Erythroblast (primary cell): ENCODE data around the gene DOCK8.

Source experiments
- DNase-seq, 2 experiments: peaks; one replicate each; lab custom pipeline; 2025; lab: John Stamatoyannopoulos, UW
- GATA1 ChIP-seq: IDR thresholded peaks from 2 replicates; pipeline ENCODE4 v1.6.1; 2011; ENCODE audit warnings: low read depth, mild to moderate bottlenecking, control low read depth, low read length, moderate library complexity
- POLR2A ChIP-seq: IDR thresholded peaks from 2 replicates; pipeline ENCODE4 v1.6.1; 2011; ENCODE audit warnings: mild to moderate bottlenecking, low read length

Gene DOCK8

DNA sequence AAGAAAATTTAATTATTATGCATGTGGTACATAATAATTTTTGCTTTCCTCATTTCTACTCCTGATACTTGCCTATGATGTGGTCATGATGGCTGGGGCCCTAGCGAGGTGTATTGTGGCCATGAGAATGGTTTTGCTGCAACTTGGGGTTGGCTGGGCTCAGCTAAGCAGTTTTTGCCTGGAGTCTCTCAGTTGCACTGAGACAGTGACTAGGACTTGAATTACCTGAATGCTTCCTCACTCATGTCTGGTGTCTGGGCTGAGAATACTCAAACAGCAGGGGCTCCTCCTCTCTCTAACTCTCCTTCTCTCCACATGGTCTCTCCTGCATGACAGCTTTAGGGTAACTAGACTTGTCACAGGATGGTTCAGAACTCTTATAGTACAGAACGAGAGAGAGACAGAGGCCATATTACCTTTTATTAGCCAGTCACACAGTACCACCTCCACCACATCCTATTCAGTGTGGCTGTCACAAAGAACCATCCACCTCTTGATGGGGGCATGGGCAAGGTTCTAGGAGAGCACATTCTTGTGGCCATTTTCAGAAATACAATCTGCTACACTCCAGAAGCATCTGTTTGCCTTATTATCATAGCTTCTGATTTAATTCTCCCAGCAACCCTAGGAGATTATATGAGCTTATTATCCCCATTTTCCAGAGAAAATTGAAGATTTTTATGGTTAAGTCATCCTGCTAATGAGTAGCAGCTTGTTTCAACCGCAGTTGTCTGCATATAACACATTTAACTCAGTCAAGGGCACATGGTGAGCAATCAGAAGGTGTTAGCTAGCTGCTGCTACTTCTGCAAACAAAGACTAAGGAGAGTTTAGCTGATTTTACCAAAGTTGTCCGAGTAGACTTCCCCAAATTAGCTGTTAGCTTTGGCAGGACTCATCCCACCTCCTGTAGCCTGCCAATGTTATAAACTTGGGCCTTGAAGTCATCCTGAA, 245.1 kb downstream of the DOCK8 start:
- no peak for DNase-seq
- no peak for TF ChIP-seq POLR2A
- TF ChIP-seq GATA1: no peak

DNA sequence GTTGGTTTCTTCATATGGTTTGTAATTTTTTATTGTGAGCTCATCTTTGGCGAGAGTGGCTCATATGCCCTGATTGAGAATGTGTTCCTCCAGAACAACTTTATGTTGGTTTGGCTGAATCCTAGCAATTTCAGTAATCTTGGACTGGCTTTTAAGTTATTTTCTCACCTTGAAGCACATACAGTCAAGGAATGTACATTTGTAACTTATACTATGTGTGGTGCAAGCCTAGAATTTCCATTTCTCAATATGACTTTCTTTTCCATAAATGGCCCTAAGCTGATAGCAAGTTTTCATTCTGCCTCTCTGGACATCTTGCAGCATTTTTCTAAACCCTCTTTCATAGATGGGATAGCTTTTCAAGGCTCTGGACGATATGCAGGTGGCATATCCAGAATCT, 247.5 kb downstream of the DOCK8 start:
- TF ChIP-seq POLR2A: no peak
- TF ChIP-seq GATA1: no peak
- DNase-seq: no peak

DNA sequence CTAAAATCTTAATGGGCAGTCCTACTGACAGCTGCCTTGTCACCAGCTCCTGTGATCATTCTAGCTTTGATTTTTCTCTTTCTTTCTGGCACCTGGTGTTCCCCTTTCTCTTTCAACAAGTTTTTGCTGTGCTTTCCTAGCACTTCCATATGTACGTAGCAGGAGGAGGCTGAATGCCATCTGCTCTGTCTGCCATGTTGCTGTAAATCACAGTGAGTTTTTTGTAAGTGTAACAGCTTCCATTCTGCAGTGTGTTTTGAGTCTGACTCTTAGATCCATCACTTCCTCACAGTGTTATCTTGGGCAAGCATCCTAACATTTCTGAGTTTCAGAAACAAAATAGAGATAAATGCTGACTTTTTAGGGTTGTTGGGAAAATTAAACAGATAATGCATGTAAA, 247.9 kb downstream of the DOCK8 start:
- TF ChIP-seq GATA1 (no peak), POLR2A (no peak)
- DNase-seq: no peak

DNA sequence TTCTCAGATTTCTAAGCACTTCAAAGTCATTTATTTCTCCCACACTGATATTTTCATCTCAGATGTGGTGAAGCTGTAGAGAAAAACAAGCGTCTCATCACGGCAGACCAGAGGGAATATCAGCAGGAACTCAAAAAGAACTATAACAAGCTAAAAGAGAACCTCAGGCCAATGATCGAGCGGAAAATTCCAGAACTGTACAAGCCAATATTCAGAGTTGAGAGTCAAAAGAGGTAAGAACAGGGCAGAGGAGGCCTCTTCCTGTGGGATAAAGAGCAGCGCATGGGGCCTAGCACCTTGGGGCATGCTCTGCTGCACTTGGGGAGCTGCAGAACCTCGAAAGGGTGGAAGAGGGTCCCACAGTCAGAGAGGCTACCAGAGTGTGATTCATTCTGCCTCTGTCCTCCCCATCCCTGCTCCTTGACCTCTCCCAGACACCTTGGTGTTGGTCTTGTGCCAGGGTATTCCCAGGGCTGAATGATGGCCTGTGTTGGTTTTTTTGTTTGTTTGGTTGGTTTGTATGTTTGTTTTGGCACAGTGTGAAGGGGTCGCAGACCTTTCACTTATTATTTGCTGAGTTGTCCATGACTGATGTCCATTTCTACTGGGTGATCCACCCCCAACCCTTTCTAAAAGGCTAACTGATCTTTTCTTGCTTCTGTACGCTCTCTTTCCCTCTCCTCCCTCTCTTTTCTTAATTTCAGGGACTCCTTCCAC, 248.9 kb downstream of the DOCK8 start:
- TF ChIP-seq POLR2A (no peak), GATA1 (no peak)
- no peak for DNase-seq

DNA sequence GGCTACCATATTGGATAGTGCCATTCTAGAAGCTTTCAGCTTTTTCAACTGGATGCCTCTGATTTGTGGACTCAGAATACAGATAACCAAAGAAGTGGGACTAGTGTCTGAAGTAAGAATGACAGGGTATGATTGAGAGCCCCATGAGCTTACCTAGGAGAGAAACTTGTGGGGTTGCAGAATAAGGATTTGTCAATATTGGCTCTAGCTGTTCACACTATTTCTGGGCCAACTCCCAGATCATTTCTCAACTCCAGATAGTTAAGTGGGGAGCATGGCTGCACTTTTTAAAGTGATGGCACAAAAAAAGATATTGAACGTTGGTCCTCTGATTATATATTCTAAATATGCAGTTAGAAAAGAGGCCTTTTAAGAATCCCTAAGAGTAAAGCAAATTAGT, 252.1 kb downstream of the DOCK8 start:
- no peak for DNase-seq
- no peak for TF ChIP-seq GATA1

DNA sequence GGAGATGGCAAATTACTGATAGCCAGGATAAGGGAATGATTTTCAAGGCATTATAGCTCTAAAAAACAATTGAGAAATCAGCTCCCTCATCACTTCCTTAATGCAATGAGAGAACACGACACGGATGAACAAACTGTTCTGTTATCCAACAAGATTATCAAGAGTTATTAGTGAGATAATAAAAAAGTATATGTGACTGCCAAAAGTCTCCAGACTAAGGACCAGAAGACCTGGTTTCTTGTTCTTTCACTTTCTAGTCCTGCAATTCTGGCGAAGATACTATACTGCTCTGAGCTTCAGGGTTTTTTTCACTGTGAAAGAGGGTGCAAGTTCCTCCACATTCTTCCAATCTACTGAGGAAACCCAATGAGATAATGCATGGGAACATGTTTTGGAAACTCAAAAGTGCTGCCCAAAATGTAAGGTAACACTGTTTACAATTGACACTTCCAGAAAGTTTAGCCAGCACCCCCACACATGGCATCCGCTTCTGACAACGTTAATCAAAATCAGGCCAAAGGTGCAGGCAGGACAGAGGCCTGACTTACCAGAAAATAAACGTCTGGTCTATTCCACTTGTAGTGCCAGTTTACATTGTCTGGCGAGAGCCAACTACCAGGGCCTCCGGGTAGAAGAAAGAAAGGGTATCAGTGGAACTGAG, 254.2 kb downstream of the DOCK8 start:
- TF ChIP-seq POLR2A: no peak
- TF ChIP-seq GATA1: no peak
- peak; percentile 28 to 36 for DNase-seq

DNA sequence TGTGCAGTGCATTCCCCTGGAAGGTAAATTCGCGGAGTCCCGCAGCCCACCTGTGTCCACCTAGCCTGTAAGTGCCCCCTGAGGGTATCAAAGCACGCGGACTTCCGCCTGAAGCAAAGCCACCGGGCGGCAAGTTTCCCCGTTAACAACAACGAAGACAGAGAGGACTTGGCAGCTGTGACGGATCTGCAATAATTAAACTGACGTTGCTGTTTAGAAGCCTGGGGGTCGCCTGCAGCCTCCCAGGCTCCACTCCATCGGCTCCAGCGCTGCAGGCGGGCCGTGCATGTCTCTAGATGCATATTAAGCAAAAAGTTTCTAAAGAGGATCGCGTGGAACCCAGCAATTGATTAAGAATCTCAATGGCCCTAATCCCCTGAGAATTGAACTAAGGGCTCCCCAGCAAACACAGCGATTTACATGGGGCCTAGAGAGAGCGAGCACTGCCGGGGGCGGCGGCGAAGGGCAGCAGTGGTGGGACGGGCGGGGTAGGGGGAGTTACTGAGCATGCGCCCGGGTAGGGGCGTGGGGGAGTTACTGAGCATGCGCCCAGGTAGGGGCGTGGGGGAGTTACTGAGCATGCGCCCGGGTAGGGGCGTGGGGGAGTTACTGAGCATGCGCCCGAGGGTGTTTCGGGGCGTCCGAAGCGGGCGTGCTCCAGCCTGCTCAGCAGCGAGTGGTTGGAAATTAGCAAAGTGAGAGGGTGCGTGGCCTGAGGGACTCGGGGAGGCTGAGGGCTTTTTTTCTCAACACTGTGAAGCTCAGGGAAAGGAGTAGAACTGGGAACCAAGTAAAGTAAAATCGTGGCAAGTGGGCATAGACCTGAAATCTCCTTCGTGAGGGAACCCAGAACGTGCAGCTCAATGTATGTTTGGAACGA, 255.2 kb downstream of the DOCK8 start:
- peak; percentile 91 to 94 for DNase-seq
- TF ChIP-seq GATA1: no peak
- TF ChIP-seq POLR2A: peak; percentile 60

DNA sequence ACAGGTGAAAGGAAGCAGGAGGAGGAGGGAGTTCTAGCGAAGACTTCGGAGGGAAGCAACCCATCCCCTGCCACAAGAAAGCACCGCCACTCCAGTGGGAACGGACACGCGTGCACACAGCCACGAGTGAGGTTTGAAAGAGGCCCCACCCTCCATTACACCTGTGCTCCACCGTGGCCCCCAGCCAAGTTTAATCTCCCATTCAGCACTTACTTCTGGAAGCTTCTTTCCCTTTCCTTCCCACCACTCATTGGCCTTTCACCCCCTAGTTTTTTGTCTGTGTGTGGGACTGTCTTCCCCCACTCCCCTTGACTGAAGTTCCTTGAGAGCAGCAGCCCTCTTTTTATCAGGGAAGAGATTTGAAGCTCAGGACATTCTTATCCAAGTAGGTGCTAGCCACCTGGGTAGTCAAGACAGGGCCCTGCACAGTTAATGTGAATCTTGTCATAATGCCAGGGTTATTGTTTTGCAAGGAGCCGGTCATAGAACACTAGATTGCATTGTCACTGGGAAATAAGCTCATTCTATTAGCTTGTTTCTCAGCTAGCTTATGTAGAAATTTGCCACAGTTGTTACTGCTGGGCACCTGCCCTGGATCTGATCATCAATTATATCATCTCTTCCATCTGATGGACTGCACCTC, 256.0 kb downstream of the DOCK8 start:
- peak in 1 of 2 experiments; percentile 36 for DNase-seq
- TF ChIP-seq GATA1 (no peak), POLR2A (no peak)

DNA sequence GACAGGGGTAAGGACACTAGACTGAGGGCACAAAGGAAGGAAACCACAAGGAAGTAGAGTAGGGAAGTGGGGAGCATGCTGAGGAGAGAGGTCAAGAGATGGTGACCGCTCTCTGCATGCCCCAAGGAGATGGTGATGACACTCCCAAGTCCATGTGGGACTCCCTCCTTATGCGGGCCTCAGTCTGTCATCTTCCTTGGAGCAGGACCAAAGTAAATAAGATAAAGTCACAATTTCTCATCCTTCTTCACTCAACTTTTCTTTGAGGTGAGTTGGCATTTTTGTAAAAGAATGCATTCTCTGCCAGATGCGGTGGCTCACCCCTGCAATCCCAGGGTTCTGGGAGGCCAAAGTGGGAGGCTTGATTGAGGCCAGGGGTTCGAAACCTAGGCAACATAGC, 256.7 kb downstream of the DOCK8 start:
- no peak for TF ChIP-seq GATA1
- no peak for TF ChIP-seq POLR2A

DNA sequence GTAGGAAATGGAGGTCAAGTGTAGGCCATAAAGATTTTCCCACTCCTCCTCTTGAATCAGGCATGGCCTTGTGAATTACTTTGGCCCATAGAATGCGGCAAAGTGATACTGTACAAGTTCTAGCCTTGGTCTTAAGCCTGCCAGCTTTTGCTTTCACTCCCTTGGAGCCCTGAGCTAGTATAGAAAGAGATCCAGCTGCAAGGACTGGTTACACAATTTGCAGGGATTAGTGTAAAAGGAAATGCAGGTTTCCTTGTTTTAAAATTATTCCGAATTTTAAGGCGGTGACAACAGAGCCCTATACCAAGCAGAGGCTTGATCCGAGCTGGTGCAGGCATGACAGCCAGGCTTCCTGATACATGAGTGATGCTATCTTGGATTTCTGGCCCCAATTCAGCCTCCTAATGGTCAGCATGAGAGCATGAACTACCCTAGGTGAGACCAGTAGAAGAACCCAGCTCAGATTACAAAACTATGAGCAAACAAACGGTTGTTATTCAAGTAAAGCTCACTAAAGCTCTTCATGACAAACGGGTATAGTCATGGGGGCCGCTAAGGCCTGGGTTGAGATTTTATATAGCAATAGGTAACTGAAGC, 257.9 kb downstream of the DOCK8 start:
- no peak for DNase-seq
- TF ChIP-seq POLR2A: no peak
- TF ChIP-seq GATA1: no peak

More for the DNA sequence above, 256.7 kb downstream of the DOCK8 start:
- peak in 1 of 2 experiments; percentile 16 for DNase-seq

DNA sequence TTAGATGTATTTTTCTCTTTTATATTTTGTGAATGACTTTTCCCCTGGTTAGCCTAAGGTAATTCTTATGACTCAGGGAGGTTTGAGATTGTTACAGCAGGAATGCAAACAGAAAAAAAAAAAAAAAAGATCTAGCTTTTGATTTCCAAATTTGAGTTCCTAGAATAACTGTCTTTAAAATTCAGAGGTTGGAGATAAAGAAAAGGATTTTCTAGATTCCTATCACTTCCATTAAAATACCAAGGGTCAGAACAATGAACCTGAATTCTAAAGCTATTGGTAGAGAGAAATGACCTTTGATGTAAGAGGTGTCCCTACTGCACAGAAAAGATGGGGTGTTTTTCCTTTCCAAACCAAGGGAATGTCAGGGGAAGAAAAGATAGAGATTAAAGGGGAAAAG, 262.5 kb downstream of the DOCK8 start:
- TF ChIP-seq POLR2A (no peak), GATA1 (no peak)
- DNase-seq: no peak
